CD4-positive, CD25-positive, alpha-beta regulatory T cell (primary cell): Measurements from ENCODE around the gene MITF. TPM values are rescaled to one million over a fixed set of nuclear protein-coding genes. Genes with fewer than 3 reads are reported as not detected.

ENCODE experiments used
- ATAC-seq, 2 donors: fragments of 150-1000 bp; cut with Tn5 transposase; one replicate each; pipeline ENCODE4 v1.10.0; 2021; ENCODE audit warnings: low read depth in 2 of 2, moderate number of reproducible peaks in 2 of 2, moderate library complexity in 1 of 2
- DNase-seq, 3 donors: peaks; one replicate each; pipeline versions ENCODE4 v3.0.0 to v3.0.0-alpha.2; 2012 to 2022; ENCODE audit warnings: mixed read lengths in 1 of 3
- H3K27ac ChIP-seq: one replicate; pipeline ENCODE4 v1.7.0; 2013; ENCODE audit warnings: mild to moderate bottlenecking, low read length; ENCODE audit not compliant: insufficient read depth, poor library complexity, severe bottlenecking
- H3K27me3 ChIP-seq: one replicate; pipeline ENCODE4 v1.7.0; 2013; ENCODE audit warnings: low read length; ENCODE audit not compliant: control insufficient read depth, insufficient read depth
- H3K36me3 ChIP-seq: one replicate; pipeline ENCODE4 v1.7.0; 2013; ENCODE audit warnings: mild to moderate bottlenecking, low read length, moderate library complexity; ENCODE audit not compliant: control insufficient read depth, insufficient read depth
- H3K4me1 ChIP-seq: 2 replicates; pipeline ENCODE4 v1.7.0; 2013; ENCODE audit warnings: mild to moderate bottlenecking, low read length; ENCODE audit not compliant: insufficient read depth, control insufficient read depth, poor library complexity, severe bottlenecking
- H3K4me3 ChIP-seq: one replicate; pipeline ENCODE4 v1.7.0; 2013; ENCODE audit warnings: low read depth, mild to moderate bottlenecking, low read length, moderate library complexity
- H3K9me3 ChIP-seq, 2 experiments: 1 replicate in 1 of 2; 2 replicates in 1 of 2; pipeline ENCODE4 v1.7.0; 2013; ENCODE audit warnings: low read length in 2 of 2, mild to moderate bottlenecking in 1 of 2, moderate library complexity in 1 of 2; ENCODE audit not compliant: control insufficient read depth in 2 of 2
- H3K27ac Mint-ChIP-seq, 3 donors: one replicate each; pipeline ENCODE4 v1.8.0; 2020 to 2022; ENCODE audit warnings: mild to moderate bottlenecking in 3 of 3, mixed read lengths in 3 of 3, moderate library complexity in 2 of 3
- H3K27me3 Mint-ChIP-seq: one replicate; pipeline ENCODE4 v1.8.0; 2022; ENCODE audit warnings: mild to moderate bottlenecking, mixed read lengths
- H3K36me3 Mint-ChIP-seq: one replicate; pipeline ENCODE4 v1.8.0; 2020; ENCODE audit warnings: mixed read lengths
- H3K4me1 Mint-ChIP-seq, 4 donors: one replicate each; pipeline ENCODE4 v1.8.0; 2020 to 2022; ENCODE audit warnings: mixed read lengths in 4 of 4, mild to moderate bottlenecking in 1 of 4
- H3K4me3 Mint-ChIP-seq, 4 donors: one replicate each; pipeline ENCODE4 v1.8.0; 2020 to 2022; ENCODE audit warnings: mild to moderate bottlenecking in 4 of 4, mixed read lengths in 4 of 4, moderate library complexity in 3 of 4
- H3K9me3 Mint-ChIP-seq, 7 donors: one replicate each; pipeline ENCODE4 v1.8.0; 2020 to 2022; ENCODE audit warnings: mixed read lengths in 7 of 7, mild to moderate bottlenecking in 3 of 7, moderate library complexity in 2 of 7
- polyA plus RNA-seq, 4 donors: library from polyadenylated mRNA; unstranded; fragments of 300-500 nt; fragmentation: Illumina TruSeq; gene quantifications; one replicate each; pipeline ENCODE4 v1.2.3, GENCODE V29; 2021
- total RNA-seq: library from RNA; stranded (reverse); gene quantifications from one replicate; pipeline ENCODE4 v1.2.3, GENCODE V29; 2022

The MITF gene
- total and polyA plus RNA-seq, 5 donors from 2014 or later, result 0.44 TPM; not detected in 4

GRCh38 chr3:69698728-69699127 lies 40.5 kb upstream of the MITF start:
- peaks cover 4% of the 10 kb centered on the region for H3K27me3 Mint-ChIP-seq
- H3K27ac ChIP-seq, result no peak overlapping the region
- no peak overlapping the region for H3K4me3 Mint-ChIP-seq
- H3K27ac Mint-ChIP-seq, result no peak overlapping the region
- H3K36me3 Mint-ChIP-seq, result no peaks in the 10 kb centered on the region
- H3K36me3 ChIP-seq, result no peaks in the 10 kb centered on the region
- peaks cover 1 to 22% (median 4%) of the 10 kb centered on the region in 7 donors for H3K9me3 Mint-ChIP-seq
- no peaks in the 10 kb centered on the region for H3K27me3 ChIP-seq
- DNase-seq (no peak), ATAC-seq (no peak)
- H3K9me3 ChIP-seq, result peaks cover 0 to 3% of the 10 kb centered on the region in 2 experiments
- H3K4me3 ChIP-seq, result no peak overlapping the region
- no peaks in the 10 kb centered on the region for H3K4me1 Mint-ChIP-seq
- H3K4me1 ChIP-seq, result no peaks in the 10 kb centered on the region

- no peaks in the 10 kb centered on the region for H3K27me3 ChIP-seq
- H3K4me1 ChIP-seq, result no peaks in the 10 kb centered on the region
- H3K36me3 ChIP-seq, result no peaks in the 10 kb centered on the region
- no peak for DNase-seq
- Mint-ChIP-seq H3K4me3 (no peak overlapping the region), H3K27ac (no peak overlapping the region), H3K9me3 (peaks cover 1 to 22% (median 4%) of the 10 kb centered on the region in 7 donors), H3K27me3 (peaks cover 4% of the 10 kb centered on the region), H3K36me3 (no peaks in the 10 kb centered on the region), H3K4me1 (no peaks in the 10 kb centered on the region)
- H3K27ac ChIP-seq, result no peak overlapping the region
- H3K4me3 ChIP-seq, result no peak overlapping the region
- H3K9me3 ChIP-seq, result peaks cover 0 to 3% of the 10 kb centered on the region in 2 experiments
- no peak for ATAC-seq
Measured at GRCh38 chr3:69699183-69699582, 40.1 kb upstream of the MITF start.

- Mint-ChIP-seq H3K27ac (no peak overlapping the region), H3K4me3 (no peak overlapping the region), H3K36me3 (no peaks in the 10 kb centered on the region), H3K4me1 (no peaks in the 10 kb centered on the region), H3K27me3 (peaks cover 4% of the 10 kb centered on the region), H3K9me3 (peaks cover 1 to 22% (median 4%) of the 10 kb centered on the region in 7 donors)
- Histone ChIP-seq H3K27me3 (no peaks in the 10 kb centered on the region), H3K4me1 (no peaks in the 10 kb centered on the region), H3K27ac (no peak overlapping the region), H3K36me3 (no peaks in the 10 kb centered on the region), H3K4me3 (no peak overlapping the region), H3K9me3 (peaks cover 0 to 3% of the 10 kb centered on the region in 2 experiments)
- DNase-seq, result no peak
- ATAC-seq, result no peak
Measured at GRCh38 chr3:69700949-69701348, 38.3 kb upstream of the MITF start.

GRCh38 chr3:69710153-69710977 lies 28.9 kb upstream of the MITF start:
- Mint-ChIP-seq H3K27me3 (peaks cover under 1% of the 10 kb centered on the region), H3K4me1 (no peaks in the 10 kb centered on the region), H3K36me3 (no peaks in the 10 kb centered on the region), H3K27ac (no peak overlapping the region), H3K9me3 (peaks cover 0 to 7% (median 0%) of the 10 kb centered on the region in 7 donors), H3K4me3 (no peak overlapping the region)
- H3K36me3 ChIP-seq, result no peaks in the 10 kb centered on the region
- no peaks in the 10 kb centered on the region for H3K9me3 ChIP-seq
- no peak overlapping the region for H3K4me3 ChIP-seq
- ATAC-seq (no peak), DNase-seq (no peak)
- H3K4me1 ChIP-seq, result no peaks in the 10 kb centered on the region
- no peaks in the 10 kb centered on the region for H3K27me3 ChIP-seq
- H3K27ac ChIP-seq, result no peak overlapping the region

GRCh38 chr3:69712269-69712668 lies 27.0 kb upstream of the MITF start:
- H3K4me3 ChIP-seq, result no peak overlapping the region
- H3K4me1 Mint-ChIP-seq, result no peaks in the 10 kb centered on the region
- H3K27ac ChIP-seq, result no peak overlapping the region
- H3K27me3 ChIP-seq, result no peaks in the 10 kb centered on the region
- ATAC-seq (no peak), DNase-seq (no peak)
- H3K36me3 Mint-ChIP-seq, result no peaks in the 10 kb centered on the region
- peaks cover 0 to 7% (median 0%) of the 10 kb centered on the region in 7 donors for H3K9me3 Mint-ChIP-seq
- H3K9me3 ChIP-seq, result no peaks in the 10 kb centered on the region
- H3K36me3 ChIP-seq, result no peaks in the 10 kb centered on the region
- no peak overlapping the region for H3K4me3 Mint-ChIP-seq
- no peak overlapping the region for H3K27ac Mint-ChIP-seq
- H3K27me3 Mint-ChIP-seq, result no peaks in the 10 kb centered on the region
- H3K4me1 ChIP-seq, result no peaks in the 10 kb centered on the region

GRCh38 chr3:69712933-69713332 lies 26.3 kb upstream of the MITF start:
- DNase-seq (no peak), ATAC-seq (no peak)
- Mint-ChIP-seq H3K4me1 (no peaks in the 10 kb centered on the region), H3K9me3 (peaks cover 0 to 7% (median under 1%) of the 10 kb centered on the region in 7 donors), H3K27ac (no peak overlapping the region), H3K27me3 (no peaks in the 10 kb centered on the region), H3K4me3 (no peak overlapping the region), H3K36me3 (no peaks in the 10 kb centered on the region)
- H3K4me3 ChIP-seq, result no peak overlapping the region
- H3K36me3 ChIP-seq, result no peaks in the 10 kb centered on the region
- H3K4me1 ChIP-seq, result no peaks in the 10 kb centered on the region
- no peaks in the 10 kb centered on the region for H3K27me3 ChIP-seq
- H3K27ac ChIP-seq, result no peak overlapping the region
- H3K9me3 ChIP-seq, result no peaks in the 10 kb centered on the region

- H3K27me3 Mint-ChIP-seq, result no peaks in the 10 kb centered on the region
- no peaks in the 10 kb centered on the region for H3K36me3 Mint-ChIP-seq
- Histone ChIP-seq H3K4me1 (no peaks in the 10 kb centered on the region), H3K27ac (no peak overlapping the region), H3K27me3 (no peaks in the 10 kb centered on the region), H3K36me3 (no peaks in the 10 kb centered on the region), H3K4me3 (no peak overlapping the region), H3K9me3 (no peaks in the 10 kb centered on the region)
- DNase-seq (no peak), ATAC-seq (no peak)
- H3K4me3 Mint-ChIP-seq, result no peak overlapping the region
- peaks cover 0 to 8% (median 2%) of the 10 kb centered on the region in 7 donors for H3K9me3 Mint-ChIP-seq
- H3K27ac Mint-ChIP-seq, result no peak overlapping the region
- H3K4me1 Mint-ChIP-seq, result no peaks in the 10 kb centered on the region
Measured at GRCh38 chr3:69715204-69715603, 24.1 kb upstream of the MITF start.

- no peaks in the 10 kb centered on the region for H3K4me1 ChIP-seq
- Mint-ChIP-seq H3K36me3 (no peaks in the 10 kb centered on the region), H3K4me3 (no peak overlapping the region), H3K4me1 (no peaks in the 10 kb centered on the region), H3K27me3 (no peaks in the 10 kb centered on the region), H3K27ac (no peak overlapping the region), H3K9me3 (peaks cover 0 to 8% (median 2%) of the 10 kb centered on the region in 7 donors)
- no peaks in the 10 kb centered on the region for H3K27me3 ChIP-seq
- ATAC-seq (no peak), DNase-seq (no peak)
- no peaks in the 10 kb centered on the region for H3K9me3 ChIP-seq
- no peak overlapping the region for H3K27ac ChIP-seq
- H3K4me3 ChIP-seq, result no peak overlapping the region
- H3K36me3 ChIP-seq, result no peaks in the 10 kb centered on the region
Measured at GRCh38 chr3:69716119-69716518, 23.1 kb upstream of the MITF start.
